GM18870 (cell line): ENCODE results near the gene DIABLO.
"Not testable (repeated sequence)": the region's sequence is repeated elsewhere in the genome, so short reads cannot be mapped to it uniquely, and the experiment has no call there.

ENCODE experiments used
- ATAC-seq: cut with Tn5 transposase; IDR thresholded peaks from one replicate; pipeline ENCODE4 v1.9.1; 2021; ENCODE audit warnings: moderate library complexity; ENCODE audit not compliant: unreplicated experiment

The DIABLO gene

GRCh38 chr12:122215771-122216170, 10.1 kb downstream of the DIABLO start:
- ATAC-seq, result no peak

GRCh38 chr12:122208073-122208820, 17.6 kb downstream of the DIABLO start:
- ATAC-seq, result no peak

GRCh38 chr12:122207391-122207790, 18.5 kb downstream of the DIABLO start:
- no peak for ATAC-seq

GRCh38 chr12:122206976-122207375, 18.9 kb downstream of the DIABLO start:
- ATAC-seq, result no peak

GRCh38 chr12:122206111-122206881, 19.6 kb downstream of the DIABLO start:
- no peak for ATAC-seq

- no peak for ATAC-seq
Observed at GRCh38 chr12:122205053-122205925, 20.6 kb downstream of the DIABLO start.

GRCh38 chr12:122204167-122205052, 21.4 kb downstream of the DIABLO start:
- ATAC-seq, result no peak

- ATAC-seq, result no peak
Observed at GRCh38 chr12:122203301-122204166, 22.3 kb downstream of the DIABLO start, which contains the start of gene B3GNT4. Gene B3GNT4 (plus strand): TSS chr12:122203709. CDS start chr12:122204619, 910 bp downstream.

GRCh38 chr12:122202811-122203210, 23.0 kb downstream of the DIABLO start:
- ATAC-seq, result not testable (repeated sequence)

GRCh38 chr12:122202017-122202416, 23.8 kb downstream of the DIABLO start:
- ATAC-seq, result no peak

GRCh38 chr12:122201381-122201780, 24.5 kb downstream of the DIABLO start:
- no peak for ATAC-seq

- ATAC-seq, result no peak
Observed at GRCh38 chr12:122200541-122201175, 25.2 kb downstream of the DIABLO start.

- ATAC-seq, result no peak
Observed at GRCh38 chr12:122199484-122200355, 26.1 kb downstream of the DIABLO start.

- no peak for ATAC-seq
Observed at GRCh38 chr12:122197612-122197966, 28.3 kb downstream of the DIABLO start.

GRCh38 chr12:122195405-122195804, 30.4 kb downstream of the DIABLO start:
- no peak for ATAC-seq

GRCh38 chr12:122194804-122195203, 31.0 kb downstream of the DIABLO start:
- ATAC-seq, result no peak

GRCh38 chr12:122192441-122192840, 33.4 kb downstream of the DIABLO start:
- ATAC-seq, result no peak
